HUES48 (cell line): Measurements from ENCODE around the gene DDAH1.
A peak's percentile ranks its signal among the peaks of the same experiment; 100 is the strongest.

Experiments
- H3K27ac ChIP-seq: one replicate; pipeline ENCODE4 v1.7.0; 2013; ENCODE audit warnings: low read depth, low read length, inconsistent platforms
- H3K27me3 ChIP-seq: 2 replicates; pipeline ENCODE4 v1.6.1; 2013; ENCODE audit warnings: mild to moderate bottlenecking, low read length; ENCODE audit not compliant: control insufficient read depth, insufficient read depth
- H3K36me3 ChIP-seq: 2 replicates; pipeline ENCODE4 v1.6.1; 2013; ENCODE audit warnings: low read length; ENCODE audit not compliant: control insufficient read depth, insufficient read depth
- H3K4me1 ChIP-seq: 2 replicates; pipeline ENCODE4 v1.6.1; 2013; ENCODE audit warnings: mild to moderate bottlenecking, low read length; ENCODE audit not compliant: control insufficient read depth, insufficient read depth
- H3K4me3 ChIP-seq: 2 replicates; pipeline ENCODE4 v1.5.1; 2013; ENCODE audit warnings: mild to moderate bottlenecking, low read depth, low read length
- H3K9ac ChIP-seq: 2 replicates; pipeline ENCODE4 v1.6.1; 2013; ENCODE audit warnings: mild to moderate bottlenecking, low read depth, low read length, moderate library complexity
- H3K9me3 ChIP-seq: 2 replicates; pipeline ENCODE4 v1.6.1; 2013; ENCODE audit warnings: low read length; ENCODE audit not compliant: control insufficient read depth, insufficient read depth

Gene DDAH1

GRCh38 chr1:85394130-85394529 lies 70.8 kb downstream of the DDAH1 start:
- peak overlapping the region; percentile 85 for H3K27ac ChIP-seq
- H3K27me3 ChIP-seq, result no peaks in the 10 kb centered on the region
- no peaks in the 10 kb centered on the region for H3K36me3 ChIP-seq
- peaks cover 47% of the 10 kb centered on the region for H3K4me1 ChIP-seq
- H3K9ac ChIP-seq, result peak overlapping the region; percentile 18; the same call in 1 of the 2 replicates
- no peaks in the 10 kb centered on the region for H3K9me3 ChIP-seq
- 0 out of 2 replicates have a peak overlapping the region, but pooled peaks have one; percentile 0 for H3K4me3 ChIP-seq

GRCh38 chr1:85393490-85393889 lies 71.5 kb downstream of the DDAH1 start:
- H3K9ac ChIP-seq, result no peak overlapping the region
- peak overlapping the region; percentile 85 for H3K27ac ChIP-seq
- peaks cover 41% of the 10 kb centered on the region for H3K4me1 ChIP-seq
- no peaks in the 10 kb centered on the region for H3K9me3 ChIP-seq
- no peaks in the 10 kb centered on the region for H3K27me3 ChIP-seq
- H3K4me3 ChIP-seq, result 0 out of 2 replicates have a peak overlapping the region, but pooled peaks have one; percentile 0
- no peaks in the 10 kb centered on the region for H3K36me3 ChIP-seq

GRCh38 chr1:85388416-85388815 lies 76.5 kb downstream of the DDAH1 start:
- Histone ChIP-seq H3K4me1 (peaks cover 6% of the 10 kb centered on the region; the same call in 1 of the 2 replicates), H3K4me3 (no peak overlapping the region), H3K9me3 (peaks cover 11% of the 10 kb centered on the region; the same call in 1 of the 2 replicates), H3K27ac (no peak overlapping the region), H3K36me3 (no peaks in the 10 kb centered on the region), H3K27me3 (no peaks in the 10 kb centered on the region), H3K9ac (no peak overlapping the region)

GRCh38 chr1:85387781-85388180 lies 77.2 kb downstream of the DDAH1 start:
- Histone ChIP-seq H3K4me3 (no peak overlapping the region), H3K4me1 (peaks cover under 1% of the 10 kb centered on the region; the same call in 1 of the 2 replicates), H3K9ac (no peak overlapping the region)

GRCh38 chr1:85386068-85386722 lies 78.8 kb downstream of the DDAH1 start:
- H3K9ac ChIP-seq, result no peak overlapping the region
- H3K4me3 ChIP-seq, result no peak overlapping the region
- no peaks in the 10 kb centered on the region for H3K36me3 ChIP-seq
- H3K4me1 ChIP-seq, result no peaks in the 10 kb centered on the region
- H3K9me3 ChIP-seq, result peaks cover 17% of the 10 kb centered on the region
- no peak overlapping the region for H3K27ac ChIP-seq
- no peaks in the 10 kb centered on the region for H3K27me3 ChIP-seq

More at GRCh38 chr1:85387781-85388180, 77.2 kb downstream of the DDAH1 start:
- Histone ChIP-seq H3K36me3 (no peaks in the 10 kb centered on the region), H3K27me3 (no peaks in the 10 kb centered on the region), H3K9me3 (peaks cover 13% of the 10 kb centered on the region), H3K27ac (no peak overlapping the region)

- H3K4me1 ChIP-seq, result peaks cover 10% of the 10 kb centered on the region; the same call in 1 of the 2 replicates
- H3K36me3 ChIP-seq, result no peaks in the 10 kb centered on the region
- H3K4me3 ChIP-seq, result no peak overlapping the region
- peaks cover 6% of the 10 kb centered on the region for H3K9me3 ChIP-seq
- no peaks in the 10 kb centered on the region for H3K27me3 ChIP-seq
- no peak overlapping the region for H3K27ac ChIP-seq
- H3K9ac ChIP-seq, result no peak overlapping the region
These were observed 85.5 kb downstream of the DDAH1 start for GRCh38 chr1:85379203-85380136.

- no peak overlapping the region for H3K9ac ChIP-seq
- peaks cover 6% of the 10 kb centered on the region for H3K9me3 ChIP-seq
- no peak overlapping the region for H3K4me3 ChIP-seq
- H3K4me1 ChIP-seq, result peaks cover 18% of the 10 kb centered on the region; the same call in 1 of the 2 replicates
- H3K36me3 ChIP-seq, result no peaks in the 10 kb centered on the region
- H3K27me3 ChIP-seq, result no peaks in the 10 kb centered on the region
- H3K27ac ChIP-seq, result no peak overlapping the region
These were observed 86.4 kb downstream of the DDAH1 start for GRCh38 chr1:85378534-85378933.

GRCh38 chr1:85376356-85376755 lies 88.6 kb downstream of the DDAH1 start:
- Histone ChIP-seq H3K9me3 (no peaks in the 10 kb centered on the region), H3K9ac (no peak overlapping the region), H3K27me3 (no peaks in the 10 kb centered on the region), H3K4me3 (no peak overlapping the region), H3K4me1 (peaks cover 24% of the 10 kb centered on the region; the same call in 1 of the 2 replicates), H3K36me3 (no peaks in the 10 kb centered on the region), H3K27ac (no peak overlapping the region)

GRCh38 chr1:85375493-85375892 lies 89.5 kb downstream of the DDAH1 start:
- no peaks in the 10 kb centered on the region for H3K36me3 ChIP-seq
- no peak overlapping the region for H3K4me3 ChIP-seq
- peaks cover 24% of the 10 kb centered on the region; the same call in 1 of the 2 replicates for H3K4me1 ChIP-seq
- H3K27me3 ChIP-seq, result no peaks in the 10 kb centered on the region
- no peak overlapping the region for H3K9ac ChIP-seq
- no peaks in the 10 kb centered on the region for H3K9me3 ChIP-seq
- no peak overlapping the region for H3K27ac ChIP-seq

- Histone ChIP-seq H3K9ac (no peak overlapping the region), H3K4me1 (peaks cover 24% of the 10 kb centered on the region; the same call in 1 of the 2 replicates), H3K36me3 (no peaks in the 10 kb centered on the region), H3K27me3 (no peaks in the 10 kb centered on the region), H3K9me3 (no peaks in the 10 kb centered on the region), H3K27ac (no peak overlapping the region), H3K4me3 (no peak overlapping the region)
These were observed 90.8 kb downstream of the DDAH1 start for GRCh38 chr1:85374160-85374559.

GRCh38 chr1:85373378-85373708 lies 91.6 kb downstream of the DDAH1 start:
- Histone ChIP-seq H3K9me3 (no peaks in the 10 kb centered on the region), H3K4me3 (no peak overlapping the region), H3K9ac (no peak overlapping the region), H3K36me3 (no peaks in the 10 kb centered on the region), H3K4me1 (peaks cover 19% of the 10 kb centered on the region; the same call in 1 of the 2 replicates), H3K27ac (no peak overlapping the region), H3K27me3 (no peaks in the 10 kb centered on the region)
